GM06990 (cell line): ENCODE results near the gene SDR42E1.
A peak's percentile ranks its signal among the peaks of the same experiment; 100 is the strongest.

ENCODE experiments used
- DNase-seq: peaks from one replicate; pipeline ENCODE4 v3.0.0-alpha.2; 2011; ENCODE audit not compliant: insufficient read length; ENCODE audit errors: extremely low read depth
- H3K27me3 ChIP-seq: replicated peaks from 2 replicates; pipeline ENCODE4 v1.6.0; 2011; ENCODE audit warnings: low read length; ENCODE audit not compliant: control insufficient read depth, insufficient read depth
- H3K36me3 ChIP-seq: 2 replicates; pipeline ENCODE4 v1.5.1; 2011; ENCODE audit warnings: low read length; ENCODE audit not compliant: control insufficient read depth, insufficient read depth
- H3K4me3 ChIP-seq: replicated peaks from 2 replicates; pipeline ENCODE4 v1.5.1; 2011; ENCODE audit warnings: low read depth, mild to moderate bottlenecking, control low read depth, low read length
- TF ChIP-seq, protein P1 (sequence below): IDR thresholded peaks from 2 replicates; pipeline ENCODE4 v1.5.1; 2011; ENCODE audit warnings: low read length, control low read depth, mild to moderate bottlenecking, inconsistent platforms; ENCODE audit not compliant: insufficient read depth, poor library complexity, severe bottlenecking

SDR42E1 gene, protein sequence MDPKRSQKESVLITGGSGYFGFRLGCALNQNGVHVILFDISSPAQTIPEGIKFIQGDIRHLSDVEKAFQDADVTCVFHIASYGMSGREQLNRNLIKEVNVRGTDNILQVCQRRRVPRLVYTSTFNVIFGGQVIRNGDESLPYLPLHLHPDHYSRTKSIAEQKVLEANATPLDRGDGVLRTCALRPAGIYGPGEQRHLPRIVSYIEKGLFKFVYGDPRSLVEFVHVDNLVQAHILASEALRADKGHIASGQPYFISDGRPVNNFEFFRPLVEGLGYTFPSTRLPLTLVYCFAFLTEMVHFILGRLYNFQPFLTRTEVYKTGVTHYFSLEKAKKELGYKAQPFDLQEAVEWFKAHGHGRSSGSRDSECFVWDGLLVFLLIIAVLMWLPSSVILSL

DNA sequence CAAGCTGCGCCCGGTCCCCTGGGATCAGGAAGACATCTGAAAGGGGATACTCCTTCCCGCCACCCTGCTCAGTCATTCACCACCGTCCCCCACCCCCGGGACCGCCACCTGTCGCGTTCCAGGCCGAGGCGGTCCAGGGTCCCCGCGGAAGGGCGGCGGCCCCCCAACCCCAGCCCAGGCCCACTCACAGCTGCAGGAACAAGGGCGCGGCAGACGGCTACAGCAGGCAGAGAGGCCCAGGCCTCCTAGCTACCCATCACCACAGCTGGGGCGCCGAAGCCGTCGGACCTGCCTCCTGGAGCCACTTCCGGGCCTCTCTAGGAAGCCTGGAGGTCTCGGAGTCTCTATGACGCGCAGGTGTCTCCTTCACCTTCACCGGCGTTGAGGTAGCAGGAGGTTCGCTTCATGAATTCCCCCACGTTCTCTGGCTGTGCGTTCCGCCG, at the start of gene SDR42E1:
TSS of gene SDR42E1 (minus strand) at position 272 of the 443 bp plus-strand sequence. CDS start 10,612 bp downstream, outside the sequence.
- Histone ChIP-seq H3K4me3 (peak within 1 kb of the TSS; percentile 61), H3K36me3 (no peaks in the 10 kb centered on the region), H3K27me3 (no peaks in the 10 kb centered on the region)
- DNase-seq, result peak; percentile 71
- TF ChIP-seq, protein P1, sequence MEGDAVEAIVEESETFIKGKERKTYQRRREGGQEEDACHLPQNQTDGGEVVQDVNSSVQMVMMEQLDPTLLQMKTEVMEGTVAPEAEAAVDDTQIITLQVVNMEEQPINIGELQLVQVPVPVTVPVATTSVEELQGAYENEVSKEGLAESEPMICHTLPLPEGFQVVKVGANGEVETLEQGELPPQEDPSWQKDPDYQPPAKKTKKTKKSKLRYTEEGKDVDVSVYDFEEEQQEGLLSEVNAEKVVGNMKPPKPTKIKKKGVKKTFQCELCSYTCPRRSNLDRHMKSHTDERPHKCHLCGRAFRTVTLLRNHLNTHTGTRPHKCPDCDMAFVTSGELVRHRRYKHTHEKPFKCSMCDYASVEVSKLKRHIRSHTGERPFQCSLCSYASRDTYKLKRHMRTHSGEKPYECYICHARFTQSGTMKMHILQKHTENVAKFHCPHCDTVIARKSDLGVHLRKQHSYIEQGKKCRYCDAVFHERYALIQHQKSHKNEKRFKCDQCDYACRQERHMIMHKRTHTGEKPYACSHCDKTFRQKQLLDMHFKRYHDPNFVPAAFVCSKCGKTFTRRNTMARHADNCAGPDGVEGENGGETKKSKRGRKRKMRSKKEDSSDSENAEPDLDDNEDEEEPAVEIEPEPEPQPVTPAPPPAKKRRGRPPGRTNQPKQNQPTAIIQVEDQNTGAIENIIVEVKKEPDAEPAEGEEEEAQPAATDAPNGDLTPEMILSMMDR, result no peak

DNA sequence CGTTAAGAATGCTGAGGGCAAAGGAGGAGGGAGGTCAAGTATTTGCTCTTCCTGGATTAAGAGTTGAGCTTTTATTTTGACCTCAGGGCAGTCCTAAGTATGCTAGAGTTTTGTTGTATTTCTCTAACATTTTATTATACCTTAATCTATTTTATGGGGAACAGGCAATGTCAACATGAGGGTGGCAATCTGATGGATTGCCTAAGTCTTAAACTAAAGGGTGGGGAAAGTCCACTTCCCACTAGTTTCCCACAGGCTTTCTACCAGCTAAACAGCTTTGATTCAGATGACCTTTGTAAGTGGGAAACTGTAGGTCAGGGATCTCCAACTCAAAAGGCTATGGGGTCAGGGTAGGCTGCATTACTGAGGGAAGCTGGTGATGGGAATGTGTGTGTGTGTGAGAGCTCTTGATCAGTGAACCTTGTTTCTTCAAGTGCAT, 48.7 kb upstream of the SDR42E1 start:
- DNase-seq, result no peak
- TF ChIP-seq, protein P1, result no peak
- Histone ChIP-seq H3K27me3 (peaks cover 2% of the 10 kb centered on the region; the same call in 1 of the 2 replicates), H3K36me3 (no peaks in the 10 kb centered on the region), H3K4me3 (no peak overlapping the region)

DNA sequence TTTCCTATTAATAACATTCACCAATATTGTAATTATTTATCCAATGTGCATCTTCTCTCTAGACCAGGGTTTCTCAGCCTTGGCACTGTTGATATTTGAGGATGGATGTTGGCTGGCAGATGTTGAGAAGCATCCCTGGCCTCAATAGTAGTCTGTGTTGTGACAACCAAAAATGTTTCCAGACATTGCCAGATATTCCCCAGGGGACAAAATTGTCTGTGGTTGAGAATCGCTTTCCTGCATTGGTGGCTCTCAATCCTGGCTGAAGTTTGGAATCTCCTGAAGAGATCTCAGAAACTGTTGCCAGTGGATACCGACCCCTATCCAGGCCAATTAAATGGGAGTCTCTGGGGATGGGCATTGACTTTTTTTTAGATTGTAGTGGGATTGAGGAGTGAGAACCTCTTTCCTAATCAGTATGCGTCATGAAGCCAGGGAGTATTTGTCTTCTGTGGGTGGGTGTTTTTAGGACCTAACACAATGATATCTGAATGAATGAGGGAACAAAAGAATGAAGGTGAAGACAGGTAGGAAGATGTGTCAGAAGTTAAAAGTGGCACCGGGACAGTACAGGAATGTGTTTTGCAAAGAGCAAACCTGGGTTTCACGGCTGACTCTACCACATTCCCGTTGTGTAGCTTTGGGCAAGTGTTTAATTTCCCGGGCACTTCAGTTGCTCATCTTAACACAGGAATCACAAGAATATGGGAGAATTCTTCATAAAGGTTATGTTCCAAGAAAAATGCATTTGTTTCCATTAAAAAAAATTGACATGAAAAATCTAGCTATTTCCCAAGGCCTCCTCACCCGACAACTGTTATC, 48.1 kb upstream of the SDR42E1 start:
- Histone ChIP-seq H3K4me3 (no peak overlapping the region), H3K27me3 (peaks cover 2% of the 10 kb centered on the region; the same call in 1 of the 2 replicates), H3K36me3 (no peaks in the 10 kb centered on the region)
- TF ChIP-seq, protein P1, result no peak
- DNase-seq, result no peak

DNA sequence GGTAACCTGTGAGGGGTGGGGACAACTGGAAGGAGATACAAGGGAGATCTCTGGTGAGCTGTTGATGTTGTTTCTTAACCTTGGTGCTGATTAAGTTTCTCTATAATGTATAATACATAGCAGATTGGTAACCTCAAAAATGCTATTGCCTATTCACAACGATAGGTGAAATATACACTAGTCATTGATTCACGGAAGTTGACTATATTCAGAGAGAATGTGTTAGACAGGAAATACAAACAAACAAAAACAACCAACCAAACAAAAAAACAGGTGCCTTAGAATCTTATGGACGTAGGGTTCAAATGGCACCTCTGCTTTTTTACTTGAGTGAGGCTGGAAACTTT, 45.3 kb upstream of the SDR42E1 start:
- TF ChIP-seq, protein P1, result no peak
- H3K27me3 ChIP-seq, result no peaks in the 10 kb centered on the region; the same call in none of the 2 replicates
- no peaks in the 10 kb centered on the region for H3K36me3 ChIP-seq
- H3K4me3 ChIP-seq, result no peak overlapping the region
- DNase-seq, result no peak

DNA sequence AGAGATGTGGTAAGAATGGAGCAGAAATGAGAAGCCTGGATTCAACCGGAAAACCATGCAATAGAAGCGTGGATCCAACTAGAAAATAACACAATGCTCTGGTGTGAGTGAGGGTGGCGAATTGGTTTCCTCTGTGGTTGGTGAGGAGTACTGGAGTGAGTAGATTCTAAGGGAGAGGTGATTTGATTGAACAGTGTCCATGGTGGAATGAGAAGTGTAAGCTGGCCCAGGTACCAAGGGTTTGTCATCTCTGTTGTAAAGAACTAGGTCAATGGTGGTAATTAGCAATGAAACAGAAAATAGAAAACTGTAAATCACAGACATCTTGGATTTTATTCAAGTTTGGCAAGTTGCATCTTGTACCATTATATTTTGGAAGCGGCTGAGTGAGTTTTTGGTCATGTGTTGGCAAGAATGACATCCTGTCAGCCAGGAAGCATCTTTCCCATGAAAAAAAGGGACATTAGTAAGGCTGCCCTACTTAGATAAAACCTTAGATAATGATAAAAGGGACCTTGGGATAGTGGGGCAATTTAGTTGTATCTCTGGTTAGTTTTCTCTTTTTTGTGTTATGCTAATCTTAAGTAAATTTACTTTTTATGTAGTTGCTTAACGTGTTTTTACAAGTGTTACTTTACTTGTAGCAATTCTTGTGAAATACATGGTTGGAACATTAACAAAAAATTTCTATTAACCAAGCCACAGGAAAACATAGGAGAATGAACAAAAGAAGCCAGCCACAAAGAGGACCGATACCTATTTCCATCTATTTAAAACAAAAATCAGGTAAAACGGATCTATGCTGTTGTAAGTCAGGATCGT, 44.7 kb upstream of the SDR42E1 start:
- H3K36me3 ChIP-seq, result no peaks in the 10 kb centered on the region
- TF ChIP-seq, protein P1, result no peak
- H3K4me3 ChIP-seq, result no peak overlapping the region
- DNase-seq, result no peak
- no peaks in the 10 kb centered on the region; the same call in none of the 2 replicates for H3K27me3 ChIP-seq
